SJCRH30 (cell line): ENCODE data around the gene TOMM40L. TPM values are rescaled to one million over a fixed set of nuclear protein-coding genes. Genes with fewer than 3 reads are reported as not detected.
A peak's percentile ranks its signal among the peaks of the same experiment; 100 is the strongest.

Experiments
- DNase-seq, 2 experiments: peaks; one replicate each; pipeline ENCODE4 v3.0.0-alpha.2; 2015 to 2020
- H3K27ac ChIP-seq: fragments of 250-450 bp; sonication (Bioruptor Pico); 2 replicates; pipeline ENCODE4 v1.5.1; 2020; ENCODE audit warnings: mild to moderate bottlenecking, moderate library complexity
- H3K27me3 ChIP-seq: fragments of 250-450 bp; sonication (Bioruptor Pico); 2 replicates; pipeline ENCODE4 v1.5.1; 2020; ENCODE audit warnings: mild to moderate bottlenecking, moderate library complexity
- H3K36me3 ChIP-seq: fragments of 250-450 bp; sonication (Bioruptor Pico); 2 replicates; pipeline ENCODE4 v1.5.1; 2020; ENCODE audit warnings: mild to moderate bottlenecking, moderate library complexity
- H3K4me1 ChIP-seq: fragments of 250-450 bp; sonication (Bioruptor Pico); 2 replicates; pipeline ENCODE4 v1.5.1; 2020; ENCODE audit warnings: mild to moderate bottlenecking, moderate library complexity
- H3K4me3 ChIP-seq: fragments of 250-450 bp; sonication (Bioruptor Pico); 2 replicates; pipeline ENCODE4 v1.5.1; 2020; ENCODE audit warnings: mild to moderate bottlenecking, moderate library complexity
- H3K9me3 ChIP-seq: fragments of 250-450 bp; sonication (Bioruptor Pico); replicated peaks from 2 replicates; pipeline ENCODE4 v1.5.1; 2020; ENCODE audit warnings: mild to moderate bottlenecking, moderate library complexity
- total RNA-seq: library from RNA; depleted of rRNA; stranded (reverse); fragments of >200 nt; shearing (Covaris generic); gene quantifications from 2 replicates; pipeline ENCODE4 v1.2.3, GENCODE V29; 2014; rRNA removed

Gene TOMM40L
- total RNA-seq, 1 experiment from 2014 or later, result 8.9 TPM

GRCh38 chr1:161266836-161267235 lies 41.0 kb downstream of the TOMM40L start:
- no peaks in the 10 kb centered on the region for H3K36me3 ChIP-seq
- no peak overlapping the region for H3K27ac ChIP-seq
- H3K27me3 ChIP-seq, result no peaks in the 10 kb centered on the region
- no peak overlapping the region for H3K4me3 ChIP-seq
- no peaks in the 10 kb centered on the region for H3K9me3 ChIP-seq
- no peaks in the 10 kb centered on the region for H3K4me1 ChIP-seq
- no peak for DNase-seq

GRCh38 chr1:161267321-161267720 lies 41.5 kb downstream of the TOMM40L start:
- H3K4me3 ChIP-seq, result no peak overlapping the region
- no peak overlapping the region for H3K27ac ChIP-seq
- no peak for DNase-seq
- H3K9me3 ChIP-seq, result no peaks in the 10 kb centered on the region
- no peaks in the 10 kb centered on the region for H3K27me3 ChIP-seq
- no peaks in the 10 kb centered on the region for H3K36me3 ChIP-seq
- no peaks in the 10 kb centered on the region for H3K4me1 ChIP-seq

GRCh38 chr1:161273402-161273801 lies 47.5 kb downstream of the TOMM40L start:
- no peak for DNase-seq
- Histone ChIP-seq H3K4me1 (no peaks in the 10 kb centered on the region), H3K9me3 (no peaks in the 10 kb centered on the region), H3K4me3 (no peak overlapping the region), H3K27ac (no peak overlapping the region), H3K36me3 (no peaks in the 10 kb centered on the region), H3K27me3 (no peaks in the 10 kb centered on the region)

- Histone ChIP-seq H3K4me3 (no peak overlapping the region), H3K9me3 (no peaks in the 10 kb centered on the region), H3K27ac (no peak overlapping the region), H3K27me3 (no peaks in the 10 kb centered on the region), H3K36me3 (no peaks in the 10 kb centered on the region), H3K4me1 (no peaks in the 10 kb centered on the region)
- peak in 1 of 2 experiments; percentile 6 for DNase-seq
Observed at GRCh38 chr1:161274874-161275273, 49.0 kb downstream of the TOMM40L start.

Other genes starting within 250 kb of the TOMM40L start
- not detected in 2 replicates for gene F11R, start 204.9 kb upstream of the TOMM40L start, total RNA-seq
- gene TSTD1, start 187.1 kb upstream of the TOMM40L start, total RNA-seq, result not detected in 2 replicates
- 65.6 and 66.4 TPM in 2 replicates for gene USF1, start 180.1 kb upstream of the TOMM40L start, total RNA-seq
- gene ARHGAP30, start 156.2 kb upstream of the TOMM40L start, total RNA-seq, result 0.12 and 0.23 TPM in 2 replicates
- gene NECTIN4, start 136.5 kb upstream of the TOMM40L start, total RNA-seq, result 0.04 TPM in 1 of 2 replicates, not detected in the other
- not detected in 2 replicates for gene KLHDC9, start 127.7 kb upstream of the TOMM40L start, total RNA-seq
- 78.2 and 78.5 TPM in 2 replicates for gene PFDN2, start 108.0 kb upstream of the TOMM40L start, total RNA-seq
- 12.8 and 17.2 TPM in 2 replicates for gene NIT1, start 108.0 kb upstream of the TOMM40L start, total RNA-seq
- gene DEDD, start 93.4 kb upstream of the TOMM40L start, total RNA-seq, result 19.4 and 24.1 TPM in 2 replicates
- 51.6 and 53.0 TPM in 2 replicates for gene UFC1, start 72.1 kb upstream of the TOMM40L start, total RNA-seq
- gene USP21, start 66.6 kb upstream of the TOMM40L start, total RNA-seq, result 16.0 and 17.6 TPM in 2 replicates
- 11.1 and 13.5 TPM in 2 replicates for gene PPOX, start 59.6 kb upstream of the TOMM40L start, total RNA-seq
- gene B4GALT3, start 48.6 kb upstream of the TOMM40L start, total RNA-seq, result 31.4 and 36.3 TPM in 2 replicates
- gene ADAMTS4, start 27.0 kb upstream of the TOMM40L start, total RNA-seq, result 9.6 and 11.0 TPM in 2 replicates
- 60.3 and 60.5 TPM in 2 replicates for gene NDUFS2, start 23.7 kb upstream of the TOMM40L start, total RNA-seq
- gene FCER1G, start 10.8 kb upstream of the TOMM40L start, total RNA-seq, result 0.28 and 0.30 TPM in 2 replicates
- gene APOA2, start 2.4 kb upstream of the TOMM40L start, total RNA-seq, result not detected in 2 replicates
- gene NR1I3, start 12.1 kb downstream of the TOMM40L start, total RNA-seq, result not detected in 2 replicates
- 0.28 TPM in 1 of 2 replicates, not detected in the other for gene PCP4L1, start 32.7 kb downstream of the TOMM40L start, total RNA-seq
- gene MPZ, start 83.9 kb downstream of the TOMM40L start, total RNA-seq, result 0.71 and 1.1 TPM in 2 replicates
- 53.8 and 61.8 TPM in 2 replicates for gene SDHC, start 88.3 kb downstream of the TOMM40L start, total RNA-seq
- not detected in 2 replicates for gene CFAP126, start 141.8 kb downstream of the TOMM40L start, total RNA-seq